ENCODE data around the gene CUX1.
"Not testable (repeated sequence)": the region's sequence is repeated elsewhere in the genome, so short reads cannot be mapped to it uniquely, and the experiment has no call there.

The CUX1 gene

GRCh38 chr7:101879565-101879964 lies 62.1 kb downstream of the CUX1 start:
- in situ Hi-C loops (cut with HindIII; ENCODE audit: low sequenced_read_pairs), result no loop called here
- TF ChIP-seq CTCF (IDR thresholded peaks at IDR 0.05; ENCODE audit: low read depth, low read length), result no peak
- no peak for DNase-seq (ENCODE audit: low read depth, low spot score)
- H3K4me3 ChIP-seq (ENCODE audit: low read depth, low read length), result no peak overlapping the region

- TF ChIP-seq CTCF (IDR thresholded peaks at IDR 0.05; ENCODE audit: low read depth, low read length), result no peak
- H3K4me3 ChIP-seq (ENCODE audit: low read depth, low read length), result no peak overlapping the region
- in situ Hi-C loops (cut with HindIII; ENCODE audit: low sequenced_read_pairs), result no loop called here
- DNase-seq (ENCODE audit: low read depth, low spot score), result no peak
Measured at GRCh38 chr7:101880282-101881054, 63.0 kb downstream of the CUX1 start.

GRCh38 chr7:101882005-101882421 lies 64.6 kb downstream of the CUX1 start:
- TF ChIP-seq CTCF (IDR thresholded peaks at IDR 0.05; ENCODE audit: low read depth, low read length), result no peak
- H3K4me3 ChIP-seq (ENCODE audit: low read depth, low read length), result no peak overlapping the region
- in situ Hi-C loops (cut with HindIII; ENCODE audit: low sequenced_read_pairs), result no loop called here
- peak; percentile 91 for DNase-seq (ENCODE audit: low read depth, low spot score)

- in situ Hi-C loops (cut with HindIII; ENCODE audit: low sequenced_read_pairs), result no loop called here
- no peak for TF ChIP-seq CTCF (IDR thresholded peaks at IDR 0.05; ENCODE audit: low read depth, low read length)
- no peak overlapping the region for H3K4me3 ChIP-seq (ENCODE audit: low read depth, low read length)
Measured at GRCh38 chr7:101882595-101883564, 65.5 kb downstream of the CUX1 start.

GRCh38 chr7:101884671-101885596 lies 67.5 kb downstream of the CUX1 start:
- DNase-seq (ENCODE audit: low read depth, low spot score), result no peak
- no peak overlapping the region for H3K4me3 ChIP-seq (ENCODE audit: low read depth, low read length)
- no peak for TF ChIP-seq CTCF (IDR thresholded peaks at IDR 0.05; ENCODE audit: low read depth, low read length)
- in situ Hi-C loops (cut with HindIII; ENCODE audit: low sequenced_read_pairs), result no loop called here

More at GRCh38 chr7:101882595-101883564, 65.5 kb downstream of the CUX1 start:
- peak; percentile 99 for DNase-seq (ENCODE audit: low read depth, low spot score)

GRCh38 chr7:101885597-101885955 lies 68.2 kb downstream of the CUX1 start:
- no peak for TF ChIP-seq CTCF (IDR thresholded peaks at IDR 0.05; ENCODE audit: low read depth, low read length)

GRCh38 chr7:101887352-101887751 lies 69.9 kb downstream of the CUX1 start:
- H3K4me3 ChIP-seq (ENCODE audit: low read depth, low read length); in situ Hi-C loops (cut with HindIII; ENCODE audit: low sequenced_read_pairs); DNase-seq (ENCODE audit: low read depth, low spot score): not testable (repeated sequence)

More at GRCh38 chr7:101885597-101885955, 68.2 kb downstream of the CUX1 start:
- no peak for DNase-seq (ENCODE audit: low read depth, low spot score)
- in situ Hi-C loops (cut with HindIII; ENCODE audit: low sequenced_read_pairs), result no loop called here
- H3K4me3 ChIP-seq (ENCODE audit: low read depth, low read length), result no peak overlapping the region

GRCh38 chr7:101888564-101888963 lies 71.1 kb downstream of the CUX1 start:
- DNase-seq (ENCODE audit: low read depth, low spot score); H3K4me3 ChIP-seq (ENCODE audit: low read depth, low read length); in situ Hi-C loops (cut with HindIII; ENCODE audit: low sequenced_read_pairs): not testable (repeated sequence)
